ENCODE results near the gene KIF21A. TPM values are rescaled to one million over a fixed set of nuclear protein-coding genes. Genes with fewer than 3 reads are reported as not detected.

Gene KIF21A
- total RNA-seq, 1 donor from 2014 or later, result 14.5 TPM

- no peak for DNase-seq (ENCODE audit: low read depth)
- peak overlapping the region; percentile 79 for H3K4me3 ChIP-seq (ENCODE audit: low read depth, low read length)
- TF ChIP-seq CTCF (conservative IDR thresholded peaks at IDR 0.05; ENCODE audit: low read depth, low read length), result no peak
These were observed 2.8 kb downstream of the KIF21A start for GRCh38 chr12:39440101-39440500.

GRCh38 chr12:39435531-39435930, 7.4 kb downstream of the KIF21A start:
- no peak for DNase-seq (ENCODE audit: low read depth)
- H3K4me3 ChIP-seq (ENCODE audit: low read depth, low read length), result no peak overlapping the region
- TF ChIP-seq CTCF (conservative IDR thresholded peaks at IDR 0.05; ENCODE audit: low read depth, low read length), result no peak

- DNase-seq (ENCODE audit: low read depth), result no peak
- no peak for TF ChIP-seq CTCF (conservative IDR thresholded peaks at IDR 0.05; ENCODE audit: low read depth, low read length)
These were observed 11.1 kb downstream of the KIF21A start for GRCh38 chr12:39431797-39432196.

GRCh38 chr12:39431002-39431796, 11.7 kb downstream of the KIF21A start:
- no peak overlapping the region for H3K4me3 ChIP-seq (ENCODE audit: low read depth, low read length)
- TF ChIP-seq CTCF (conservative IDR thresholded peaks at IDR 0.05; ENCODE audit: low read depth, low read length), result no peak
- DNase-seq (ENCODE audit: low read depth), result no peak

More at GRCh38 chr12:39431797-39432196, 11.1 kb downstream of the KIF21A start:
- H3K4me3 ChIP-seq (ENCODE audit: low read depth, low read length), result no peak overlapping the region

GRCh38 chr12:39429809-39430208, 13.1 kb downstream of the KIF21A start:
- DNase-seq (ENCODE audit: low read depth), result no peak

GRCh38 chr12:39427360-39427808, 15.5 kb downstream of the KIF21A start:
- no peak overlapping the region for H3K4me3 ChIP-seq (ENCODE audit: low read depth, low read length)
- no peak for TF ChIP-seq CTCF (conservative IDR thresholded peaks at IDR 0.05; ENCODE audit: low read depth, low read length)
- no peak for DNase-seq (ENCODE audit: low read depth)

More at GRCh38 chr12:39429809-39430208, 13.1 kb downstream of the KIF21A start:
- H3K4me3 ChIP-seq (ENCODE audit: low read depth, low read length), result no peak overlapping the region
- TF ChIP-seq CTCF (conservative IDR thresholded peaks at IDR 0.05; ENCODE audit: low read depth, low read length), result no peak

Measured in epithelial cell of proximal tubule (primary cell).